Coronary artery (tissue), 2 donors: ENCODE results near the gene MEGF11.

Experiments used
- DNase-seq: peaks from one replicate; pipeline ENCODE4 v3.0.0-alpha.2; 2017; ENCODE audit warnings: low spot score
- H3K27ac ChIP-seq, 2 donors: fragments of 200-600 bp; sonication (generic); one replicate each; pipeline ENCODE4 v1.5.1; 2016 to 2019
- H3K4me3 ChIP-seq: fragments of 200-600 bp; sonication (generic); 2 replicates; pipeline ENCODE4 v1.5.1; 2016; ENCODE audit warnings: mild to moderate bottlenecking, moderate library complexity
- CTCF ChIP-seq: fragments of 200-600 bp; sonication (generic); IDR thresholded peaks from one replicate; pipeline ENCODE4 v1.5.1; 2019; ENCODE audit warnings: antibody characterized with exemption

MEGF11 gene

DNA sequence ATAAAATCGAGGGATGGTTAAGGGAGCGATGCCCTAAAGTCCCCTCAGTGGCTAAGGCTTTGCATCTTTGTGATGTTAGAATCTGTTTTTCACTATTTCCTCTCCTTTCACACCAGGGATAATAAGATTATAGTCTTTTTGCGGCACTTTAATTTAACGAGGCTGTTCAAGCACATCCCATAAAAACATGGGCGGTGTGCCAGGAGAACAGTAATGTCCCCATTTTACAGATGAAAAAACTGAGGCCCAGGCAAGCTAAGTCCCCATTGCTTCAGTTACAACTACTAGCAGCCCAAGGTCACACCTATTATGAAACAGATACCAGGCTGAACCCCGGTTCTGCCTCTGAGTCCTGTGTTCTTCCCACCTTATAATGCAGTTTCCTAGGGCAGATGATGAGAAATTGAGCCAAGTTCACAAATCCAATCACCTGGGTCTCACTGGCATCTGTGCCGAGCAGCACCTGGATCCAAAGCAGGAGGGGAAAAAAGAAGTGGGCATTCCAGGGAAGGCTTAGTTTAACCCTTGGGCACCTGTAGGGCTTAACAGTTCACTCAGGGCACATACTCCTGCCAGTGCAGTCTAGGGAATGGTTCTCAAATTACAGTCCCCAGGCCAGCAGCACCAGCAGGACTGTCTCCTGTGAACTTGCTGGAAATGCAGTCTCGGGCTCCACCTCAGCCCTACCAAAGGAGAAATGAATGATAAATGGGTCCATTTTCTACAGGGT, 215.0 kb downstream of the MEGF11 start:
- Histone ChIP-seq H3K4me3 (no peak overlapping the region), H3K27ac (no peak overlapping the region)
- DNase-seq = no peak
- TF ChIP-seq CTCF = no peak

- TF ChIP-seq CTCF = no peak
- Histone ChIP-seq H3K27ac (no peak overlapping the region), H3K4me3 (no peak overlapping the region)
- no peak for DNase-seq
Measured at GRCh38 chr15:66036859-66037258, 216.7 kb downstream of the MEGF11 start.

- H3K27ac ChIP-seq = no peak overlapping the region
- TF ChIP-seq CTCF = no peak
- DNase-seq = no peak
- no peak overlapping the region for H3K4me3 ChIP-seq
Measured at GRCh38 chr15:66035901-66036300, 217.6 kb downstream of the MEGF11 start.

- H3K27ac ChIP-seq = no peak overlapping the region
- TF ChIP-seq CTCF = no peak
- DNase-seq = no peak
Measured at GRCh38 chr15:66033143-66033542, 220.4 kb downstream of the MEGF11 start.

DNA sequence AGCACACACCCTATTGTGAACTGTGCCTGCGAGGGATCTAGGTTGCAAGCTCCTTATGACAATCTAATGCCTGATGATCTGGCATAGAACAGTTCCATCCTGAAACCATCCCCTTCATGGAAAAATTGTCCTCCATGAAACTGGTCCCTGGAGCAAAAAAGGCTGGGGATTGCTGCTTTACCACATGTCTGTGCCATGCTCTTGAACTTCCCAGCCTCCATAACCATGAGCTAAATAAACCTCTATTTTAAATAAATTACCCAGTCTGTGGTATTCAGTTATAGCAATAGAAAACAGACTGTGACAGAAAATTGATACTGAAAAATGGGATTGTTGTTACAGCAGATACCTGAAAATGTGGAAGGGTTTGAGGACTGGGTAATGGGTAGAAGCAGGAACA, 221.5 kb downstream of the MEGF11 start:
- no peak for TF ChIP-seq CTCF
- no peak for DNase-seq
- Histone ChIP-seq H3K27ac (no peak overlapping the region), H3K4me3 (no peak overlapping the region)

More at GRCh38 chr15:66033143-66033542, 220.4 kb downstream of the MEGF11 start:
- no peak overlapping the region for H3K4me3 ChIP-seq

- Histone ChIP-seq H3K27ac (no peak overlapping the region), H3K4me3 (no peak overlapping the region)
- DNase-seq = no peak
- no peak for TF ChIP-seq CTCF
Measured at GRCh38 chr15:66030650-66031049, 222.9 kb downstream of the MEGF11 start.

DNA sequence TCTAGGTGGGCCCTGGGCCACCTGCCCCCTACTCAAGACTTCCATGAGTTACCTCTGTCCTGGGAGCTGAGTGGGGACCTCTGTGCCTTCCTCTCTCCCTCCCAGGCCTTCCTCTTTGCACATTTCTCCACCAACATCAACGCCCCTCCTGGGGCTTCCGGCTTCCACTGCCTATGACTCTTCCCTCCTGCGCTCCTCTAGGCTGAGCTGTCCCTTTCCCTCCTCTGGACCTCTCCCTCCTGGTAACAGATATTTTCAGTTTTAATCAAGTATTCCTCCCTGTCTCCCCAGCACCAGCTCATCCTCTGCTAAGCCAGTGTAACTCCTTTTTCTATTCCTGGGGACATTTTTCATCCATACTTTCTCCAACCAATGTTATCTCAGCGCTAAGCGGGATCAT, 223.9 kb downstream of the MEGF11 start:
- no peak for TF ChIP-seq CTCF
- no peak overlapping the region for H3K4me3 ChIP-seq
- no peak for DNase-seq
- no peak overlapping the region for H3K27ac ChIP-seq
